Stimulated activated CD4-positive, alpha-beta T cell treated with anti-CD3 and anti-CD28 coated beads, TNF-alpha, amount 100 ng/mL, for 48 hours (primary cell): ENCODE data around the gene CFLAR.
"Not testable (repeated sequence)": the region's sequence is repeated elsewhere in the genome, so short reads cannot be mapped to it uniquely, and the experiment has no call there.

Experiments used
- DNase-seq, 3 donors: peaks; one replicate each; pipeline ENCODE4 v3.0.0-alpha.2; 2020; ENCODE audit warnings: low read depth in 3 of 3

The CFLAR gene

DNA sequence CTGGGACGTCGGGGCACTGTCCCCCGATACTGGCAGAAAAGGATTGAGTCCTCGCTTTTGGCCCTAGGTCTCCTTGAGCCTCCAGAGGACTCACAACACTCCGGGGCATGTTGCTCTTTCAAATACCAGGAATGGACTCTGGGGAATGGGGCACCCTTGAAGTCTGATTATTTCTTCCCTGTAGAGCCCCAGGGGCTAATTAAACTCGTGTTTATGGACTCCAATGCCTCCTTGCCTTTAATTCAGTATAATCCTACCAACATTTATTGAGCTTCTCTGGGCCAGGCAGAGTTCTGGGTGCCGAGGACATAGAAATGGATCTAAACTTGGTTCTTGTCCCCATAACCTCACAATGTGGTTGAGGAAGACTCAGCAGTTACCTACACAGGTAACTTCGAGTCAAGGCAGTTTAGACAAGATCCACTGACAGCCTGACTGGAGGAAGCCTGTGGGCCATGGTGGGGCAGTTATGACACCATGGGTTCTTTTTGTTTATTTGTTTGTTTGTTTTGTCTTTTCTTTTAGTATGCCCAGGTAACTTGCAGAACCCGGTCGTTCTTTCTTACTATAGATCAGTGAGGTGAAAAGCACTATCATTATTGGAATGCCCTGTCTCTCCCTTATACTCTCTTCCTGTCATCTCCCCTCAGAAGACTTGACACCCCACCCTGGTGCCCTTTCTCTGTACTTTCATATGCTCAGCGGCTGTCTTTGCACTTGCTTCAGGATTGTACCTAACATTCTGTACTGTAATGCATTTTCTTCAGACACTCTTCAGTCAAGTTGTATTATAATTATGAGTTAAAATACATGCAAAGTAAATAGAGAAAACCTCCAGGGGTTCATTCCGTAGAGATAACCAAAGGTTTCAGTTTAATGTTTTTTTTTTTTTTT, 3.2 kb downstream of the CFLAR start:
- no peak for DNase-seq

DNA sequence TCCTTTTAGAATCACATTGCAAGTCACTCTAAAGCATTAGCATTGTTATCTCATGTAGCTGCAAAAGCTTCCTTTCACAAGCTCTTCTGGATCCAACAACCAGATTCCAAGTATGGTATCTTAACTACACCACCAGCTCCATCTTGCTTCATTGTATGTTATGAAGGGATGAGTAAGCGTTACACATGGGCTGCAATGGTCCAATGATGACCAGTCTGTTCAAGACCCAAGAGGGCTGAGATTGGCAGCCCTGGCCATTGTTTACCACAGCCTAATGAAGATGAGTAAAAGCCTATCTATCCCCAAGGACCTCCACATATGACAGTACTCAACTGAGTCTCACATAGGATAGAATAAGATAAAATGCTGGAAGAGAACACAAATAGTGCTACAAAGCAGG, 6.3 kb downstream of the CFLAR start:
- no peak for DNase-seq

DNA sequence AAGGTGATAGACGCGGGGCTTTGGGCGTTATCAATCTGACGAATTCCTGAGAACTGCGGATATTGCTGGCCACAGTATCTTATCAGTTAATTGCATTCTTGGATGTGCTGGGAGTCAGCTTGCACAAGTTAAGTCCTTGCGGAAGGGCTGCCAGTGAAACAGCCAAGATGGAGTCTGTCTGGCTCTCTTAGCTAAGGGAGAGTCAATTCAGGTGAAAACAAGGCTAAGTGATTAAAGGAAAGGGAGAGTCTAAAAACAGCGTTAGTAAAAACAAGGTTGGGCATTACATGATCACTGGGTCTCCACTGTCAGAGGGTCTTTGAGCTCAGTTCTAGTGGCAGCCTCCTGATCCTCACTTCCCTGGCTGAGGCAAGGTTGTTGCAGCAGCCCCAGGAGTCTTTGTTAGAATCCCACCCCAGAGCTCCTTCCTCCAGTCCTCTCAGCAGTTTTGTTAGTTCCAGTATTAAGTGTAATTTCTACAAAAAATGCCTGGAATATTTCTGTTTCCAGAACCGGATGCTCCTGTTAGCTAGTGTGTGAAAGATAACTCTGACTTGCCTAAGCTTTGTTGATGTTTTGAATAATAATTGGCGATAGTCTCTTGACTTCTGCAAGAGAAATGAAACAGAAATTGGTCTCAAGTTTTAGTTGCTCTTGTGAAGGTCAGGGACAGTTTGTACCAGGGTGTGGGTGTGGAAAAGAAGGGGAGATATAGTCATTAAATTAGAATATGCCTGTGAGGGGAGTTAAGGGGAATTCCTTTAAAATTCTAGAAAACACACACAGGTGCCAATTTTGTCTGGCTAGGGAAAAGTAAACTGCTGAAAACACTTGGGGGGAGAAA, 10.6 kb downstream of the CFLAR start:
- DNase-seq, result no peak

DNA sequence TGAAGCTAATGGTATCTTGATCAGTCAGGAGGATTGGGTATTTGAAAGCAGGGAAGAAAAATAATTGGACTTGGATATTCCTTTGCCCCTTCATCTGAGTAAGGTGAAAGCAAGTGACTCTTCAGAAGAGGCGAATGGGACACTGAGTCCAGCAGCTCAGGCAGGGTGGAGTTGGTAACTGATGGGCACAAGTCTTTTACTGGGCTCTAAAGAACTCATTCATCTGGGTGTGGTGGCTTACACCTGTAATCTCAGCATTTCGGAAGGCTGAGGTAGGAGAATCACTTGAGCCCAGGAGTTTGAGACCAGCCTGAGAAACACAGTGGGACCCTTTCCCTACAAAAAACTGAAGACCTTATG, 11.2 kb downstream of the CFLAR start:
- DNase-seq, result no peak

DNA sequence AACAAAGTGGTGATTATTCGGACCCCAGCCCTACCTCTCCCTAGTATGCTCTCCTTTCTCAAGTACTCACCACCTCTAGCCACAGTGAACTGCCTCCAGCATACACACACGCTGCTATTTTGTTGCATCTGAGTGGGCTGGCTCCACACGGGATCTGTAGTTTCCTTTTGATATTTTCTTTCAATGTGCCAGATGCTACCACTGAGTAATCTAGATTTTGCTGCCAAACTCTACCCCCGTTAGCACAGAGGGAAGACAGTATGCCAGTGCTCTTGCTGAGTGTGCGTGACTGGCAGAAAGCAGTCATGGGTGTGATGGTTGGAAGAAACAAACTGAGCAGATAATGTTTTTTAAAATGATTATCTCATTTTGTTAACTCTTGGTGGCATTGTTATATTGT, 11.6 kb downstream of the CFLAR start:
- DNase-seq, result peak in 1 of 3 donors; percentile 54

DNA sequence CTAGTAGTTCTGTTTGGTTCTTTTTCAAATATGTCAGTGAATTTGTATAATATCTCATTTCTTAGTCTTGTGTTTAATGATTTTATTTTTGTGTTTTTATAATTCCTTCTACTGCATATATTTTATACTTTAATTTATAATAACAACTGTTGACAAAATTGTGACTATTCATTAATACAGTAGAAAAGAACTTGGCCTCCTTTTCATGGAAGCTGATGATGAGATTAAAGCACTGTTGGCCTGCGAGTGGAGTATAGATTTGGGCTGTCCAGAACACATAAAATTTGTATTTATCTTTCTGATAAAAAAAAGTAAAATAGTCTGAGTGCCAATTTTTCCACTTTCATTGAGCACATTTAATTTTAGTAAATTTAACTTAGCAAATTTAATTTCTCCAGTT, 12.1 kb downstream of the CFLAR start:
- no peak for DNase-seq

DNA sequence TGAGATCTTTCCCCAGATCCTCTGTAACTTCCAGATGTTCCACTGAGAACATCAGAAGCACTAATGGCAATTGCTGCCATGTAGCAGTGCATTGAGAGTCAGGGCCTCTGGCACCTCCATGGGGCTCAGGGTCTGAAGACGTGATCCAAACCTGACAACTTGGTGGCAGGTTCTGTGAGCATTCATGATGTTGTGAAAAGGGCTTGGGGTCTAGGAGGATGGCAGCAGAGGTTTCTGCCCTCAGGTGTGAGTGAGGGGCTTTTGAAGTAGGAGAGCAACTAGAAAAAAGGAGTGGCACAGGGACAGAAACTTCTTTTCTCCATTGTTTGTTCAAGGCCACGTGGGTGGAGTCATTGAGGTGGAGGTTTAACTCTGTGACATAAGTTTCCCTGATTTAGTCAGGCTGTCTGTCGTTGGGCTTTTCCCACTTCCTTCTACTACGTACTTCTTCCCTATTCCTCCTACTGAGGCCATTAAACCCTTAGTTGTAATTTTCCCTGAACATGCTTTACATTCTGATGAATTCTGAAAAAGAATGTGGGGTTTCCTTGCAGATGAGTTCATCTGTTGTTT, 13.1 kb downstream of the CFLAR start:
- no peak for DNase-seq

DNA sequence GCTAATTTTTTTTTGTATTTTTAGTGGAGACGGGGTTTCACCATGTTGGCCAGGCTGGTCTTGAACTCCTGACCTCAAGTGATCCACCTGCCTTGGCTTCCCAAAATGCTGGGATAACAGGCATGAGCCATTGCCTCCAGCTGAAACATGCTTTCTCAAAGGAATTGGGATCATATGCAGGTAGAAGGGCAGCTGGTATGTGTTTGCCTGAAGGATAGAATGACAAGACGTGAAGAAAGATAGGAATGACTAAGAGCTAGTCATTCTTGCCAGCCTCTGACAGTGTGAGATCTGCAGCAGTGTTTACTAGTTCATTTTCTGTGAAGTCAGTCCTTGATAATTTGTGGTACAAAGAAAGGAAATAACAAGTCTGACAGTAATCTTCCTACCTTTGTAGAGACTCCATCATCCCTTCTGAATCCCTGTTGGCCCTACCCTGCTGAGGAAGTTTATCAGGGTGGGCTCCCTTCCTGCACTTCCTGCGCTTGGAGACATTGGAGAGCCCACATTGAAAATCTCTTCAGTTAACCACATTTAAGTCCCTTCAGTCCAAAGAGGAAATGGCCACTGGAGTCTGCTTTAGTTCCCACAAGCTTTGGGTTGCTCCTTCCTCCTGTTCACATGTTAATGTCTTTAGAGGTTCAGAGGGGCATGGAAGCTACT, 14.7 kb downstream of the CFLAR start:
- no peak for DNase-seq

DNA sequence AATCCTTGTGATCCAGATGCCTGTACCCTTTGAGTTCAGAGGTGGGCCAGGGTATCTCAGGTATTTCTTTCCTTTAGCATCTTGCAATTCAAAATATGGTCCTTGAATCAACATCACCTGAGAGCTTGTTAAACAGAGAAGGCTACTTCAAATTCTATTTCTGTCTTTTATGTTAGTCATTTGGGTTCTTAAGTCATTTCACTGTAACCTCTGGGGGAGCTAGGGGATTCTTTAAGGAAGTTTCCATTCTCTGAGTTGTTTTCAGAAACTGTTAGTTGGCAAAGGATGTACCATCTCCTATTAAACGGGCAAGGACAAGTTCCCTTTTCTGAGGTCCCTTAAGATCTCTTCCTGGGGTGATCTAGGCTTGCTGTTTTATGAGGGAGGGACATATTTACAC, 16.6 kb downstream of the CFLAR start:
- no peak for DNase-seq

DNA sequence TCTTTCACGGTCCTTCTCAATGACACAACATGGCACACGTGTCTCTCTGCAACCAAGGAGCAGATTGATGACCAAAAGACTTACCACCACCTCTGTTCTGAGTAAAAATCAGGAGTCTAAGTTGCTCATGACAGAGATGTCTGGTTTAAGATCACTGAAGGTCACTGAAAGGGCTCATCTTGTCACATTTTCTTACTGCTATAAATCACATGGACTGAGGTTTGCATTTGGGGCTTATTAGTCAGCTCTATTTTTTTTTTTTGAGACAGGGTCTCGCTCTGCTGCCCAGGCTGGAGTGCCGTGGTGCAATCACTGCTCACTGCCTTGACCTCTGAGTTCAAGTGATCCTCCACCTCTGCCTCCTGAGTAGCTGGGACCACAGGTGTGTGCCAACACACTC, 19.4 kb downstream of the CFLAR start:
- no peak for DNase-seq

DNA sequence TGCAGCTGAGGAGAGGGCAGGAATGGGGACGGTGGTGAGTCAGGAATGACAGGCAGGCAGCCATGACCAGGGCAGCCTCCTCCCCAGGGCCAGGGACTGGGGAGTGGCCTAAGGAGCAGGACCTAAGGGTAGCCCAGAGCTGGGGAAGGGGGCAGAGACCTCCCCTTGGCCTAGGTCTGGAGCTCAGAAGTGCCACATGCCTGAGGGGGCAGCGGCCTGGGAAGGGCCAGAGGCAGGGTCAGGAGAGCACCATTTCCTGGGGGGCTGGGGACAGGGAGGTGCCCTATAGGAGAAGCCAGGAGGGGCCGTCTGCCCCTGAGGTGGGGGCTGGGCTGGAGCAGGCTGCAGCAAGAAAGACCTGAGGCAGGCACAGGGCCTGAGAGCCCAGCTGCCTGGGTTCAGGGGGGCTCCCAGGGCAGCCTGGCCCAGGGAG, 20.9 kb downstream of the CFLAR start:
- DNase-seq, result no peak

DNA sequence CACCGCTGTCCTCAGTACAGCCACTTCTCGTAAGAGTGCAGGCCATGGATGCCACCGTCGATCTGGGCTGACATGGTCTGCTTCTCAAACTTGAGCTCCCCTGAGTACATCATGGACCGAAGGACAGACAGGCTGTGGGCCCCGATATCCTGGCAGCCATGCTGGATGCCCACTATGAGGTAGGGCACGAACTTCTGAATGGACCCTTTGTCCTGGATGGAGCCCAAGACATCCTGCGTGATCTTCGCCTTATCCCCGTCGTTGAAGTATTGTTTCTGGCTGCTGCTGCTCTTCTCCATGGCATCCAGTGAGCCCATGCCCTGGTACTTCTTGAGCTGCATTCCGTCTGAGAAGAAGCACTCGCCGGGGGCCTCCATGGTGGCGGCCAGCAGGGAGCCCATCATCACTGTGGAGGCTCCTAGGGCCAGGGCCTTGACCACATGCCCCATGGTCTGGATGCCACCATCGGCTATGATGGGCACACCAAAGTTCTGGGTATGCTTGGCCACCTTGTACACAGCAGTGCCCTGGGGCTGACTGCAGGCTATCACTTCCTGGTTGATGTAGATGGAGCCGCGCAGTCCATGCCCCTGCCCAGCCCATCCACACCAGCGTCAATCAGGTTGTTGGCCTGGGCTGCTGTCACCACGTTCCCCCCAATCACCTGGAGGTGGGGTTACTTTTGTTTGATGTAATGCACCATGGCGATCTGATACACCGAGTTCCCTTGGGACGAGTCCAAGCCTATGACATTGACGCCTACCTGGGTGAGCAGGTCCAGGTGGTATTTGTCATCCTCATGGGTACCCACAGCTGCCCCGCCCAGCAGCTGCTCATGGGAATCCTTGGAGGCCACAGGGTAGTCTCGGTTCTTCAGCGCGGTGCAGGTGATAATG, 21.8 kb downstream of the CFLAR start:
- DNase-seq, result no peak

DNA sequence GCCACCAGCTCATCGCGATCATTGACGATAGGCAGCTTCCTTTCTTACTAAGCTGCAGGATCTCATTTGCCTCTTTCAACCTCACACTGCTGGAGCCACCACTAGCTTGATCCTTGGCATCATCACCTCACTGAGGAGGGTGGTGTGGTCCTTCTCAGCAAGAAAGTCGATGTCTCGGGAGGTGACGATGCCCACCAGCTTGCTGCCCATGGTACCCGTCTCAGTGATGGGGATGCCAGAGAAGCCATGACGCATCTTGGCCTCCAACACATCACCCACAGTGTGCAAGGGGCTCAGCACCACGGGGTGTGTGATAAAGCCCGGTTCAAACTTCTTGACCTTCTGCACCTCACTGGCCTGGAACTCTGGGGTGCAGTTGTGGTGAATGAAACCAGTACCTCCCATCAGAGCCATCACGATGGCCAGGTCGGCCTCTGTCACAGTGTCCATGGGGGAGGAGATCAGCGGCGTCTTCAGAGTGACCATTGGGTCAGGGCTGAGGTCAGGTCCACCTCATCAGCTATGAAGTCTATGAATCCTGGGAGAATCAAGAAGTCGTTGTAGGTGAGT, 22.5 kb downstream of the CFLAR start:
- no peak for DNase-seq

DNA sequence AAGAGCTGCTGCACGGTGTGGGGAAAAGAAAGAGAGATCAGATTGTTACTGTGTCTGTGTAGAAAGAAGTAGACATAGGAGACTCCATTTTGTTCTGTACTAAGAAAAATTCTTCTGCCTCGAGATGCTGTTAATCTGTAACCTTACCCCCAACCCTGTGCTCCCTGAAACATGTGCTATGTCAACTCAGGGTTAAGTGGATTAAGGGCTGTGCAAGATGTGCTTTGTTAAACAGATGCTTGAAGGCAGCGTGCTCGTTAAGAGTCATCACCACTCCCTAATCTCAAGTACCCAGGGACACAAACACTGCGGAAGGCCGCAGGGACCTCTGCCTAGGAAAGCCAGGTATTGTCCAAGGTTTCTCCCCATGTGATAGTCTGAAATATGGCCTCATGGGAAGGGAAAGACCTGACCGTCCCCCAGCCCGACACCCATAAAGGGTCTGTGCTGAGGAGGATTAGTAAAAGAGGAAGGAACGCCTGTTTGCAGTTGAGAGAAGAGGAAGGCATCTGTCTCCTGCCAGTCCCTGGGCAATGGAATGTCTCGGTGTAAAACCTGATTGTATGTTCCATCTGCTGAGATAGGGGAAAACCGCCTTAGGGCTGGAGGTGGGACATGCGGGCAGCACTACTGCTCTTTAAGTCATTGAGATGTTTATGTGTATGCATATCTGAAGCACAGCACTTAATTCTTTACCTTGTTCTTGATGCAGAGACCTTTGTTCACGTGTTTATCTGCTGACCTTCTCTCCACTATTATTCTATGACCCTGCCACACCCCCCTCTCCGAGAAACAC, 23.2 kb downstream of the CFLAR start:
- not testable (repeated sequence) for DNase-seq

DNA sequence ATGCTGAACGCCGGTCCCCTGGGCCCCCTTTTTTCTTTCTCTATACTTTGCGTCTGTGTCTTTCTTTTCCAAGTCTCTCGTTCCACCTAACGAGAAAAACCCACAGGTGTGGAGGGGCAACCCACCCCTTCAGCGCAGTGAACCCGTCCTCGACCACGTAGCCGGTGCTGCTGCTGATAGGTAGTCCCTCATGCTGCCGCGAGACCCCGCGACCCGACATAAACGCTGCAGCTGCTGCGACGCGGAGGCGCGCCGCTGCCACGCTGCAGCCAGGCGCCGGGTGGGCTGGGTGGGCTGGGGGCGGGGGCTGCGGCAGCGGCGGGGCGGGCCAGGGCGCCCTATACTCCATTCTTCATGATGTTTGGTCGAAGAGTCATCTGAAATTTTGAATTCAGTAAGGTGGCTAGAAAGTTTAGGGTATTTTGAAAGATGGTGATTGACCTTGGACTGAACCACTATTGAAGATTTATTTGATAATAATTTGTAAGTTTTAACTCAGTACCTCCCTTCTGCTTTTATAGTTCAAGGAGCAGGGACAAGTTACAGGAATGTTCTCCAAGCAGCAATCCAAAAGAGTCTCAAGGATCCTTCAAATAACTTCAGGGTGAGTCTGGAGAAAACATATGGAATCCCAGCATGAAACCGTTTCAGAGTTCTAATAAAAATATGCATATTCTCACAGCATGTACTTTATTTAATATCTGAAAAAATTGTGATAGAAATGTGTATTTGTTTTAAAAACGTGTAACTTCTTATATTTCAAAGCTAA, 24.1 kb downstream of the CFLAR start:
- no peak for DNase-seq

DNA sequence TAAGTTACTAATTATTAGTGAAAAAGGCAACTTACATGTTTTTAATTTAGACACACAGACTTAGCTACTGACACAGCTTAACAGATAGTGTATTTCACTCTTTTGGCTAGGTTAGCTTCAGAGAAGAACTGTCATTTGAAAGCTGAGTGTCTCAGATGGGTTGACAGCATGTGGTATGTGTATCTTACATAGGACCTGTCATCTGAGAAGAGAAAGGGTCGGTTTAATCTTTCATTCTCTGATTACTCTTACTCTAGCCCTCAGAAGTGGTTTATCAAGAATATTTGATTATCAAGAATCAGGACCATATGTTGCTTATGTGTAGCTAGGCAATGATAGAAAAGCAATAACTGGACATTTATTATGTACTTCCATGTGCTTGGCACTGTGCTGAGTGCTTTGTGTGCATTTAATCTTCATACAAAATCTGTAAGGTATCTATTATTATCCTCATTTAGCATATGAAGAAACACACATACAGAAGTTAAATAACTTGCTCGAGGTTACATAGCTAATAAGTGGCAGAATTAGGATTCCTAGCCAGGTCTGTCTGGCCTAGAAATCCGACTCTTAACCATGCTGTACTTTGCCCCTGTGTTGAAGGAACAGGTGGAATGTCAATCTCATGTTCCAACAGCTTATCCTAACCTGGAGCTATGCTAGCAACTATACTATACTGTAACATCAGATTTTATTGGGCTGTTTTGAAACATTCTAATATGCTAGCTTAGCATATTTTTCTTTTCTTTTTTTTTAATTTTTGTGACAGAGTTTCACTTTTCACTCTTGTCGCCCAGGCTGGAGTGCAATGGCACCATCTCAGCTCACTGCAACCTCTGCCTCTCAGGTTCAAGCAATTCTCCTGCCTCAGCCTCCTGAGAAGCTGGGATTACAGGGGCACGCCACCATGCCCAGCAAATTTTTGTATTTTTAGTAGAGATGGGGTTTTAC, 28.4 kb downstream of the CFLAR start:
- DNase-seq, result no peak

DNA sequence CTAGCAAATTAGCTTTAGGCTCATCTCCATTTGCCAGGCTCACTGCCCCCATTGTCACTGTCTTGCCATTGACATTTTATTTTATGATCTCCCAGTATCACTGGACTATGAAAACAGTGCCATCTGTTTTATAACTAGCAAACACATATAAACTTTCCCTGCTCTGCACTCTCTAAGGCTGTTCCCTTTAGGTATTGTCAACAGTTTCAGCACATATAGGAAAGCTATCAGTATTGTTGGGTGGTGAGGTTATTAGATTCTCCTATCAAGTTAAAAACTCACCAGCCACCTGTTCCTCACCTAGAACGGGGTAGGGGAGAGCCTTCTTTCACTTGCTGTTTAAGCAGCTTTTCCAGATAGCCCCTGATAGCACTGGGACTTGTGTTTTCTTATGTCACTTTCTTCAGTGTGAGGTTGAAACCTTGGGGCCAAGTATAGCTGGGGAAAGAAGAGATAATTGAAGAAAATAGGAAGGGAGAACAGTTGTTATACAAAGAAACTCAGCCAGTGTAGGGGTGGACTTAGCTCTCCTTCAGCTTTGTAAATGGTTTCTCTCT, 32.5 kb downstream of the CFLAR start:
- DNase-seq, result no peak
